ENCODE data around the gene SEMA6B. TPM values are rescaled to one million over a fixed set of nuclear protein-coding genes. Genes with fewer than 3 reads are reported as not detected.
"Not testable (repeated sequence)": the region's sequence is repeated elsewhere in the genome, so short reads cannot be mapped to it uniquely, and the experiment has no call there.

Gene SEMA6B
- total RNA-seq, 2 donors from 2014 or later: 28.9 to 67.8 TPM

DNA sequence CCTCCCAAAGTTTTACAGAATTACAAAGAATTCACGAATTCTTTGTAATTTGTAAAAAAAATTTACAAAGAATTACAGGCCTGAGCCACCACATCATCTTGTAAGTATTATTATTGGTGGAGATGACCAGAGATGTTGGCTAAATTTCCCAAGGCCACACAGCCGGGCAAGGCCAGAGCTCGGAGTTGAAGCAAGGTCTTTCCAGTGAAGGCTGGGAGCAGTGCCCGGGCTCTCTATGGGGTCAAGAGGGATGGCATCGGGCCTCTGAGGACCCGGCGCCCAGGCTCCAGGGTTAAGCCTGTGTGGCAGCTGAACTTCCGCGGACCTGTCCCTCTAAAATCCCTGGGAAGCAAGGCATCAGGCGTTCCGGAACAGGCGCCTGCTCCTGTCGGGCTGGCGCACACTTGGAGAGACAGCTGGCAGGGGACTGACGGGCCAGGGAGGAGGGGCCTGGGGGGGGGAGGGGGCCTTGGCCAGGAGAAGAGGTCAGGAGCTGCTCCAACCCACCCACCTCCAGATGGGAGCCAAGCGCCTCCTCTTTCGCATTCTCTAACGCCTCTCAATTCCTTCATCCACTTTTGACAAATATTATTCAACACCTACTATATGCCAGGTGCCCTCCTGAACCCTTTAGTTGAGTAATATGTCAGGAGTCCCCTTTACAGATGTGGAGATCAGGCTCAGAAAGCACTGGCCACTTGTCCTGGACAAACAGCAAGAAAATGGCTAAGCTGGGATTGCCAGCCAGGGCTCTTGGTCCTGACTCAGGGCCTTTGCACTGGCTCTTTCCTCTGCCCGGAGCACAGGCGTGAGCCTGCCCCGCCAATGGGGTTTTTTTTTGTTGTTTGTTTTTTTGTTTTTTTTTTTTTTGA is 36.8 kb upstream of the SEMA6B start:
- Histone ChIP-seq H3K9ac (ENCODE audit: extremely low read depth, low read length, poor library complexity, severe bottlenecking) (no peak overlapping the region), H3K36me3 (ENCODE audit: control insufficient read depth, insufficient read depth, low read length) (no peaks in the 10 kb centered on the region), H3K4me3 (ENCODE audit: low read length) (no peak overlapping the region), H3K4me1 (ENCODE audit: control insufficient read depth, insufficient read depth, low read length) (no peaks in the 10 kb centered on the region), H3K27me3 (ENCODE audit: control insufficient read depth, insufficient read depth, low read length, poor library complexity, severe bottlenecking) (peaks cover 38% of the 10 kb centered on the region), H3K9me3 (ENCODE audit: control insufficient read depth, low read length) (no peaks in the 10 kb centered on the region), H3K27ac (ENCODE audit: low read depth, low read length) (no peak overlapping the region)
- Mint-ChIP-seq H3K27me3 (ENCODE audit: insufficient read depth) (peaks cover 54% of the 10 kb centered on the region), H3K36me3 (ENCODE audit: low read depth) (no peaks in the 10 kb centered on the region), H3K9me3 (no peaks in the 10 kb centered on the region), H3K4me1 (no peaks in the 10 kb centered on the region), H3K27ac (no peak overlapping the region), H3K4me3 (no peak overlapping the region)
- TF ChIP-seq, protein P1, sequence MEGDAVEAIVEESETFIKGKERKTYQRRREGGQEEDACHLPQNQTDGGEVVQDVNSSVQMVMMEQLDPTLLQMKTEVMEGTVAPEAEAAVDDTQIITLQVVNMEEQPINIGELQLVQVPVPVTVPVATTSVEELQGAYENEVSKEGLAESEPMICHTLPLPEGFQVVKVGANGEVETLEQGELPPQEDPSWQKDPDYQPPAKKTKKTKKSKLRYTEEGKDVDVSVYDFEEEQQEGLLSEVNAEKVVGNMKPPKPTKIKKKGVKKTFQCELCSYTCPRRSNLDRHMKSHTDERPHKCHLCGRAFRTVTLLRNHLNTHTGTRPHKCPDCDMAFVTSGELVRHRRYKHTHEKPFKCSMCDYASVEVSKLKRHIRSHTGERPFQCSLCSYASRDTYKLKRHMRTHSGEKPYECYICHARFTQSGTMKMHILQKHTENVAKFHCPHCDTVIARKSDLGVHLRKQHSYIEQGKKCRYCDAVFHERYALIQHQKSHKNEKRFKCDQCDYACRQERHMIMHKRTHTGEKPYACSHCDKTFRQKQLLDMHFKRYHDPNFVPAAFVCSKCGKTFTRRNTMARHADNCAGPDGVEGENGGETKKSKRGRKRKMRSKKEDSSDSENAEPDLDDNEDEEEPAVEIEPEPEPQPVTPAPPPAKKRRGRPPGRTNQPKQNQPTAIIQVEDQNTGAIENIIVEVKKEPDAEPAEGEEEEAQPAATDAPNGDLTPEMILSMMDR (conservative IDR thresholded peaks at IDR 0.05): no peak
- DNase-seq: peak; percentile 67
- 78 to 89% methylated on average over 9 to 21 of the region's 21 CpGs for WGBS, 2 experiments (ENCODE audit: insufficient coverage in 1 of 2, insufficient read length in 1 of 2)

DNA sequence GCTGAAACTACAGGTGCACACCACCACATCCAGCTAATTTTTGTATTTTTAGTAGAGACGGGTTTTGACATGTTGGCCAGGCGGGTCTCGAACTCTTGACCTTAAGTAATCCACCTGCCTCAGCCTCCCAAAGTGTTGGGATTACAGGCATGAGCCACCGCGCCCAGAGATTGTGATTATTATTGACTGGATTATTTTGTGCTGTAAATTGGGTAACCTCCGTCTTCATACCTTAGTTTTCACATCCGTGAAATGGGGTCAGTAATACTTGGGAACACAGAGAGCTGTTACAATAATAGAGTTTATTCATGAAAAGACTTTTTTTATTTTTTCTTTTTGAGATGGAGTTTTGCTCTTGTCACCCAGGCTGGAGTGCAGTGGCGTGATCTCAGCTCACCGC is 35.7 kb upstream of the SEMA6B start:
- H3K27ac ChIP-seq (ENCODE audit: low read depth, low read length); H3K9ac ChIP-seq (ENCODE audit: extremely low read depth, low read length, poor library complexity, severe bottlenecking); H3K9me3 ChIP-seq (ENCODE audit: control insufficient read depth, low read length); H3K9me3 Mint-ChIP-seq; H3K36me3 ChIP-seq (ENCODE audit: control insufficient read depth, insufficient read depth, low read length); H3K4me1 Mint-ChIP-seq; DNase-seq; H3K36me3 Mint-ChIP-seq (ENCODE audit: low read depth); H3K4me3 ChIP-seq (ENCODE audit: low read length); H3K27ac Mint-ChIP-seq; H3K4me1 ChIP-seq (ENCODE audit: control insufficient read depth, insufficient read depth, low read length); H3K4me3 Mint-ChIP-seq: not testable (repeated sequence)
- H3K27me3 Mint-ChIP-seq (ENCODE audit: insufficient read depth): peaks cover 46% of the 10 kb centered on the region
- H3K27me3 ChIP-seq (ENCODE audit: control insufficient read depth, insufficient read depth, low read length, poor library complexity, severe bottlenecking): peaks cover 31% of the 10 kb centered on the region
- 94 to 97% methylated on average over 7 to 9 of the region's 9 CpGs for WGBS, 2 experiments (ENCODE audit: insufficient coverage in 1 of 2, insufficient read length in 1 of 2)

DNA sequence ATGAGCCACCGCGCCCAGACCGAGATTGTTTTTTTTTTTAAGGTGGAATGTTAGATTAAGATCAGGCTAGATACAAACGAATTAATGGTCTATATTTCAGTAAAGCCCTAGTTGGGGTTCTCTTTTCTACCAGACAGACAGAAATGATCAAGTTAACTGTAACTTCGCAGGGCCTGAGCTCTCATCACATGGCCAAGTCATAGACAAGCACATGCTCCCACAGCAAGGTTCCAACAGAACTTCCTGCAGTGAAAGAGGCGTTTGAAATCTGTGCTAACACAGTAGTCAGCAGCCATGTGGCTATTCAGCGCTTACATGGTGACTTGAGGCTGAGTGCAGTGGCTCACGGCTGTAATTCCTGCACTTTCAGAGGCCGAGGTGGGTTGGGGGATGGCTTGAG is 34.7 kb upstream of the SEMA6B start:
- no peak overlapping the region for H3K4me3 ChIP-seq (ENCODE audit: low read length)
- Mint-ChIP-seq H3K27ac (no peak overlapping the region), H3K9me3 (no peaks in the 10 kb centered on the region), H3K27me3 (ENCODE audit: insufficient read depth) (peaks cover 38% of the 10 kb centered on the region), H3K4me1 (no peaks in the 10 kb centered on the region), H3K4me3 (no peak overlapping the region), H3K36me3 (ENCODE audit: low read depth) (no peaks in the 10 kb centered on the region)
- no peak overlapping the region for H3K27ac ChIP-seq (ENCODE audit: low read depth, low read length)
- no peaks in the 10 kb centered on the region for H3K9me3 ChIP-seq (ENCODE audit: control insufficient read depth, low read length)
- H3K4me1 ChIP-seq (ENCODE audit: control insufficient read depth, insufficient read depth, low read length): no peaks in the 10 kb centered on the region
- H3K27me3 ChIP-seq (ENCODE audit: control insufficient read depth, insufficient read depth, low read length, poor library complexity, severe bottlenecking): peaks cover 22% of the 10 kb centered on the region
- no peaks in the 10 kb centered on the region for H3K36me3 ChIP-seq (ENCODE audit: control insufficient read depth, insufficient read depth, low read length)
- no peak for DNase-seq
- TF ChIP-seq, protein P1 (conservative IDR thresholded peaks at IDR 0.05): no peak
- no peak overlapping the region for H3K9ac ChIP-seq (ENCODE audit: extremely low read depth, low read length, poor library complexity, severe bottlenecking)
- 84 to 89% methylated on average over 5 to 9 of the region's 9 CpGs for WGBS, 2 experiments (ENCODE audit: insufficient coverage in 1 of 2, insufficient read length in 1 of 2)
